NK-92 (cell line): ENCODE data around the gene SLC1A2.

Experiments used
- DNase-seq: peaks from one replicate; lab custom pipeline; 2025; ENCODE audit not compliant: unreplicated experiment; lab: John Stamatoyannopoulos, UW

SLC1A2 gene

DNA sequence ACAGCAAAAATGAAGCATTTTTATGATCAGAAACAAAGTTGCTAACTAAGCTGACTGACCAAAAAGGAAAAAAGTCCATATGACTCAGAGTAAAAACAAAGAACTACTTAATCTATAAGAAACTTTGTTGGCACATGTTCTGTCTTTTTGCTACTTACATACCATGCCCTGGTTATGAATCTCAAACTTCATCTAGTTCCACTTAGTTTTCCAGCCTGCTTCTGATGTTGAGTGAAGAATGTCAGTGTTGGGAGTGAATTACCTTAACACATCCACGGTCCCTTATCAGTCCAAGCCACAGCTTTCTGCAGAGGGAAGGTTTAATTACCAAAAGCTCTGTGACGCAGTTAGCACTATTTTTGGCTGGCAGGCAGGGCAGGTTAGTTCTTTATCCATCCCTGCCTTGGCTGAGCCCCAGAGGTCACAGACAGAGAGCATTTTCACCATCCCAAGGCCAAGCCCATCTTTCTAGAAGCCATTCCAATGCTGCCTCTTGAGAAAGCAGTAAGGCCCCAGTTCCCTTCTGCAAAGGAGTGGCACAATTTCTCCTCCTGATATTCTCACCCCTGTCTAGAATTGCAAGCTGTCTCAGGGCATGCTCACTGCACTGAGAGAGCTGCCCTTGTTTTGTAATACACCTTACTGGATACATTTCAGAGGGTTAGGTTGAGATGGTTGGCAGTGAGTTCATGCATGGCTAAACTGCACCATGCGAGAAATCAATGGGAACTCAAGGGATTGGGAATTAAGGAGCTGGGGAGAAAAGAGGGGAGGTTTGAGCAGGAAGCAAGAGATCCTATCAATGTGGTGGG is 67.1 kb downstream of the SLC1A2 start:
- no peak for DNase-seq

- DNase-seq, result no peak
These were observed 69.5 kb downstream of the SLC1A2 start for GRCh38 chr11:35349897-35350296.

- DNase-seq, result no peak
These were observed 70.3 kb downstream of the SLC1A2 start for GRCh38 chr11:35348898-35349687.

DNA sequence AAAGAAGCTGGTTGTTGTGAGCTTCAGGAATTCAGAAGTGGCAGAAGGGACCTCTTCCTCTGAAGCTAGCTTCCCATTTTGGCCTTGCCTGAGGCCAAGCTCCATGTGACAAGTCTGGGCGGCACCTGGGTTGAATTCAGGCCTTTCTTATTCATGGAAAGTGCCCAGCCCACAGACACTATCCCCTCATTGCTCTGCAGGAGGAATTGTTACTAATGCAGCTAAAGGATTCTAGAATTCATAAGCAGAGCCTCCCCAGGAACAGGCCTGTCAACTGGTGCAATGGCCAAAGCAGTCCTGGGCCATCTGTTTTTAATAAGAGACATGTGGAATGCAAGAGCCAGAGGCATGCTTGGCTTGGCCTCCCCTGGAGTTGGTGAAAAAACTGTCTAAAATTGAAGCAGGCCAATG is 71.4 kb downstream of the SLC1A2 start:
- DNase-seq, result no peak

DNA sequence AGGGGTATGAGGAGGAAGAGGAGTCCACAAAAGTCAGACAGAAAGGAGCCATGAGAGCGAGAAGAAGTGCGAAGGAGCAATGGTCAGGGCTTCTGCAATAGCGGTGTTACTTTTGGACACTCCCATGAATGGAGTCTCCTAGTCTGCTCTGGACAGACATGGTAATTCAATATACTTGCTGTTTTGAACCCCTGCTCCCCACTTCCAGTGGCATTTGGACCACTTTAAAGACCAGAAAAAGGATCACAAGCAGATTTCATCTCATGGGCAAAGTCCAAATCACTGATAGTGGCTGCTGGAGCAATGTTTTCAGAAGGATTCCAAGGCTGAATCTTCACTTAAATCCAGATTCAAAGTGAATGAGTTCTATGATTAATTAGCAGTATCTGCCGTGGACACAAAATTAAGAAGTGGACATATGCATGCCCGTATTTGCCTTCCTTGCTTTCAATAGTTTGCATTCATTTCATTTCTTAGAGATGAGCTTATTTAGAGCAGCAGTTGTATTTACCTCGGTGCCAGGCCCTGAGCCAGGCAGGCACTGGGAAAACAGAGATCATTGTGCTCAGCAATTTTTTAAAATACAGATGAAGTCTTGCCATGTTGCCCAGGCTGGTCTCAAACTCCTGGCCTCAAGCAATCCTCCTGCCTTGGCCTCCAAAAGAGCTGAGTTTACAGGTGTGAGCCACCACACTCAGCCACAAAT is 72.0 kb downstream of the SLC1A2 start:
- DNase-seq, result no peak

DNA sequence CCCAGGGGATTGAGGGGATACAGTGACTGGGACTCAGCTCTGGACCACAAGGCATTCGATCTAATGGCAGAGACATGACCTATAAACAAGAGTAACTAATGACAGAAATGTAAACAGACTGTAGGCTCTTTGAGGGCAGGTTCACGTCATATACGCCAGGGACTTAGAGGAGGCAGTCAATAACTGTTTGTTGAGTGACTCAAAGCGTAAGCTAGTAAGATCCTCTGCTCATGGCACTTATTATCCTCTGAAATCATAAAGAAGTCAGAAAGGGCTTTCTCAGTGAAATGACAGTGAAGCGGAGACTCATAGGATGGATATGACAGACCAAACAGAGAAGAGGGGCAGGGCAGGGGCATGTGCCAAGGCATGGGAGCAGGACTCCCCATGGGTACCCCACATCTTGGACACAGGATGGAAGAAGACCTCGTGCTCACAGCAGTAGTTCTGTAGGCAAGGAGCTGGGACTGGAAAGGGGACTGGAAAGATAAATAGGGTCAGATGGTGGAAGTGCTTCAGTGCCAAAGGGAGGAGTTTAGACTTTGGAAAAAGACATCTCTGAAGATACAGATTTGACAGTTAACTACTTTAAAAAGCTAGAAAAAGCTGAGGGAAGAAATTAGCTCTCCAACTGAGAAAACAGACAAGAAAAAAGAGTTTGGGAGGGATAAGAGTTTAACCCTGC is 72.7 kb downstream of the SLC1A2 start:
- DNase-seq, result no peak

- no peak for DNase-seq
These were observed 74.4 kb downstream of the SLC1A2 start for GRCh38 chr11:35344681-35345574.

- no peak for DNase-seq
These were observed 76.2 kb downstream of the SLC1A2 start for GRCh38 chr11:35343033-35343598.

DNA sequence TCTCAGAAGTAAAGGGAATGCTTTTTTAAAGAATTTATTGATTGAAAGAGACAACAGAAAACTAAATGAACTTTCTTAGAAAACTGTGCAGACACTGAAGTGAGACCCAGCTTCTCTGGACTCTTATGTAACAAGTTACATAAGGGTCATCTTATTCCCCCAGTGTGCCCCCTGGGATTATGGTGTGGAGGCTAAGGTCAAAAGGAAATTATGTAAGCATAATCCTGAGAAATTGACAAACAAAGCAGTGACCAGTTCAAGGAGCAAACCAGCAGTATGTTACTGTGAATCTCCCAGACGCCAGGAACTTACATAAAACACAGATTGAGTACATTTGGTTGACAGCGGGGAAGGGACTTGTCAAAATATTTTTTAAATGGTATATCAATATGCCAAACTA is 78.6 kb downstream of the SLC1A2 start:
- DNase-seq, result no peak

- DNase-seq, result no peak
These were observed 79.3 kb downstream of the SLC1A2 start for GRCh38 chr11:35340071-35340470.

DNA sequence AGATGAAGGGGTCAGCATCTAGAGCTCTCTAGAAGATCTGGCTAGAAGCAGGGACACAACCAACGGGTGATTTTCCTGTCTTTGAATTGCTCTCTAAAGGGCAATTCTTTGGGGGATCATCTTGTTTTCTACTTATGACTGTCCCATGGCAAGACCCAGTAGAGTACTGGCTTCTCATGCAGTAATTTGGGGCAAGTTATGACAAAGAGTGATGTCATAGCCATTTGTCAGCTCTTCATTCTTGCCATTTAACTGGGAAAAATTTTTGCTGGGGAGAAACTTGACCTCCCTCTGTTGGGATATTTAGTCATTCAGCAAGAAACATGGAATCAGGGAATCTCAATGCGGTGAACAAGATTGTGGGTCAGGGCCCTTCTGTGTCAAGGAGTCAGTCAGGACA is 80.4 kb downstream of the SLC1A2 start:
- DNase-seq, result no peak

DNA sequence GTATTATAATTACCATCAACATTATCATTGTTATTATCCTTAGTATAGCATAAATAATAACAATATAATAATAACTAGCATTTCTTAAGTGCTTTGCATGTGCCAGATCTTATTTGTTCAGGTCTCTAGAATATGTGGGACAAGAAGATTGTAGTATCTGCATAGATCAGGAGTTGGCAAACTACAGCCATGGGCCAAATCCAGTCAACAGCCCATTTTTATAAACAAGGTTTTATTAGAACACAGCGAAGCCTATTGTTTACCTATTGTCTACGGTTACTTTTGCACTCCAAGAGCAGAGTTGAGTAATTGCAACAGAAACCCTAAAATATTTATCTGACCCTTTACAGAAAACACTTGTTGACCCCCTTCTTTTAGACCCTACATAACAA is 81.4 kb downstream of the SLC1A2 start:
- DNase-seq, result no peak

GRCh38 chr11:35337136-35337913 is 82.0 kb downstream of the SLC1A2 start:
- no peak for DNase-seq

DNA sequence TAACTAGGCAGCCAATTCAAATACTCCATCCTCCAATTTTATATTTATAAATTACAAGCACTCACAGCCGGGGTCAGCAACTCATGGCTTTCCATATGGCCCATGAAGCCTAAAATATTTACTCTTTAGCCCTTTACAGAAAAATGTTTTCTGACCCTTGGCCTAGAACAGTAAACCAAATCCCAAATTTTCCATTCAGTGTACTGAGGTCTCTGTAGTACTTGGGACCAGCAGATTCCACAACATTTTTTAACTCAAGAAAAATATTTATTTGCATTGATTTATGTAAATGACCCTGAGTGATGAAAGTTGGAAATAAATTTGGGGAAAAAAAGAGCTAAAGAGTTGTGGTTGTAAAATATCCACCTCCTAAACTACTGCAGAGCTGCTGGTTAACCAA is 82.6 kb downstream of the SLC1A2 start:
- no peak for DNase-seq

DNA sequence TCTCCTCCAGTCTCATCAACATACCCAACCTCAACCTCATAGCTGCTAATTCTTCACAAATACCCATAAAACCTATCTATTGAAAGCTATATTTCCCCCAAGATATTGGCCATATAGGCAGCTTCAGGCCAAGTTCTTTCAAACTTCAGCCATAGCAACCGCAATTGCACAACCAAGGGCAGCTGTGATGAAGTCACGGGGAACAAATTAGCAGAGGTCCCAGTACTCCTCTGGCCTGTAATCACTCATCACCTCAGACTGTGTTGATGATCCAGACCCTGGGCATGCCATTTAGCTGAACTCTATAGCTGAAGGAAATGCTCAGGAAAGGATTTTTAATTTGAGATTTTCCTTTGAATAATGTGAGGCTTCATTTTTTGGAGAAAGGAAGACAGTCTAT is 84.1 kb downstream of the SLC1A2 start:
- no peak for DNase-seq

DNA sequence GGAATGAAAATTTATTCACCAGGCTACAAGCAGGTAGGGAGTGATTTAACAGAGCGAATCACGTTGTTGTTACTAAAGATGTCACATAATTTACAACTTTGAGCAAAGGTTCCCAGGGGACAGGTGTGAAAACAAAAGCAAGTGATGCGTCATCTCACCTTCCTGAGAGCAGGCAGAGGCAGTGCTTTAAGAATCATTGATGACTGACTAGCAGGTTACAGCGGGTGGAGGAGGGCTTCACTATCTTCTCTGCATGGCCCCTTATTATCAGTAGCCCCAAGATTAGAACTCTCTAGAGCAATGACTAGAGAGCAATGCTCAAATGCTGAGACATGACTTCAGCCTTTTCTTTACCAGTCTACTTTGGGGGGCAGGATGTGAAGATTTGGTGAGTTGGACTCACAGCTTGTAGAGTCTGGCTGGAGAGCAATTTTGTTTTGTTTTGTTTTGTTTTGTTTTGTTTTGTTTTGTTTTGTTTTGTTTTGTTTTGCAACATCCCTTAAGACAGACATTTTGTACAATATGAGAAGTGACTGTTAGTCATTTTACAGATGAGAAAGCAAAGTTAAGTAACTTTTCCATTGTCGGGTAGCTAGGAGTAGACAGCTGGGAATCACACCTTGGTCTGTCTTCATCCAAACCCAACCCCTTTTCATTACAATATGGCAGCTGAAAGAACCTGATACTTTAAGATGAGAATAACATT is 84.8 kb downstream of the SLC1A2 start:
- DNase-seq, result no peak

GRCh38 chr11:35332524-35332923 is 86.8 kb downstream of the SLC1A2 start:
- DNase-seq, result no peak

- DNase-seq, result no peak
These were observed 88.4 kb downstream of the SLC1A2 start for GRCh38 chr11:35330931-35331330.
